ENCODE results near the gene PSMC5. TPM values are rescaled to one million over a fixed set of nuclear protein-coding genes. Genes with fewer than 3 reads are reported as not detected.

The PSMC5 gene
- total and polyA plus RNA-seq, 2 donors (not counting 3 experiments of a cell fraction or from before 2014, with no cell fraction given) = 179 to 236 TPM

DNA sequence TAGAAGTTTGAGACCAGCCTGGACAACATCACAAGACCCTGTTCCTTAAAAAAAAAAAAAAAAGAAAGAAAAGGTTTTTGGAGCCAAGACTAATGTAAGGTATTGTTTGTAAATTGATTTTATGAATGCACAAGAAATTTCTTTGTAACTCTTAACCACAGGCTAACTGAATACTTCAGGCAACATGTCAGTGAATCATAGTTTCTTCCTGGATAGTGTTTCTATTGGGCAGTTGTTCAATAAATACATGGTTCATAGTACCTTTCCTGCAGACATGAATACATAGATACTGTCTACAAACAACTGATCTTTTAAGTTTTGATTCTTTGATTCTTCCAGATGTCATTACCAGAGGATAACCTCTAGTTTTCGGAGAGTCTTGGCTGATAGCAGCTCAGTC is 41.7 kb upstream of the PSMC5 start:
- Histone ChIP-seq H3K9me3 (replicated peaks; ENCODE audit: control insufficient read depth, insufficient read depth, low read length) (no peaks in the 10 kb centered on the region), H3K27ac (ENCODE audit: insufficient read depth, low read depth, low read length) (no peak overlapping the region), H2AFZ (ENCODE audit: low read depth, low read length) (no peak overlapping the region), H3K4me2 (ENCODE audit: insufficient read depth, low read length) (no peak overlapping the region), H3K4me1 (ENCODE audit: control insufficient read depth, extremely low read depth, insufficient read depth, low read length) (peaks cover 6% of the 10 kb centered on the region), H4K20me1 (replicated peaks; ENCODE audit: control insufficient read depth, extremely low read depth, insufficient read depth, low read length) (peaks cover 10% of the 10 kb centered on the region), H3K27me3 (ENCODE audit: control insufficient read depth in 2 of 2, insufficient read depth in 2 of 2, low read length in 2 of 2) (no peaks in the 10 kb centered on the region), H3K79me2 (ENCODE audit: control insufficient read depth, insufficient read depth, low read length) (peaks cover 75% of the 10 kb centered on the region), H3K9ac (replicated peaks; ENCODE audit: extremely low read depth, insufficient read depth, low read length) (no peak overlapping the region), H3K4me3 (replicated peaks in 1 of 3; ENCODE audit: insufficient read depth in 1 of 3, low read depth in 1 of 3, low read length in 3 of 3) (no peak overlapping the region), H3K36me3 (ENCODE audit: control insufficient read depth in 2 of 2, extremely low read depth in 1 of 2, insufficient read depth in 2 of 2, low read length in 2 of 2) (peaks cover 6 to 12% of the 10 kb centered on the region in 2 experiments), H3K9me1 (replicated peaks; ENCODE audit: control insufficient read depth, extremely low read depth, insufficient read depth, low read length) (no peaks in the 10 kb centered on the region)
- FAIRE-seq (peak; percentile 73), DNase-seq (ENCODE audit: low read depth, low spot score) (peak; percentile 39)
- CTCF ChIA-PET = no interaction called here
- TF ChIP-seq, protein P1, sequence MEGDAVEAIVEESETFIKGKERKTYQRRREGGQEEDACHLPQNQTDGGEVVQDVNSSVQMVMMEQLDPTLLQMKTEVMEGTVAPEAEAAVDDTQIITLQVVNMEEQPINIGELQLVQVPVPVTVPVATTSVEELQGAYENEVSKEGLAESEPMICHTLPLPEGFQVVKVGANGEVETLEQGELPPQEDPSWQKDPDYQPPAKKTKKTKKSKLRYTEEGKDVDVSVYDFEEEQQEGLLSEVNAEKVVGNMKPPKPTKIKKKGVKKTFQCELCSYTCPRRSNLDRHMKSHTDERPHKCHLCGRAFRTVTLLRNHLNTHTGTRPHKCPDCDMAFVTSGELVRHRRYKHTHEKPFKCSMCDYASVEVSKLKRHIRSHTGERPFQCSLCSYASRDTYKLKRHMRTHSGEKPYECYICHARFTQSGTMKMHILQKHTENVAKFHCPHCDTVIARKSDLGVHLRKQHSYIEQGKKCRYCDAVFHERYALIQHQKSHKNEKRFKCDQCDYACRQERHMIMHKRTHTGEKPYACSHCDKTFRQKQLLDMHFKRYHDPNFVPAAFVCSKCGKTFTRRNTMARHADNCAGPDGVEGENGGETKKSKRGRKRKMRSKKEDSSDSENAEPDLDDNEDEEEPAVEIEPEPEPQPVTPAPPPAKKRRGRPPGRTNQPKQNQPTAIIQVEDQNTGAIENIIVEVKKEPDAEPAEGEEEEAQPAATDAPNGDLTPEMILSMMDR (IDR thresholded peaks at IDR 0.05; ENCODE audit: extremely low read depth in 1 of 2, insufficient read depth in 1 of 2, low read depth in 1 of 2, low read length in 2 of 2) = no peak
- TF ChIP-seq EZH2 (IDR thresholded peaks at IDR 0.05; ENCODE audit: borderline replicate concordance, low read depth, low read length, severe bottlenecking) (no peak), FOS (IDR thresholded peaks at IDR 0.05; ENCODE audit: borderline replicate concordance, insufficient read depth, low read length) (peak; percentile 37), POLR2A (IDR thresholded peaks at IDR 0.05; ENCODE audit: low read depth, low read length) (no peak)
- POLR2A ChIA-PET = no interaction called here
- BruUV-seq (replicated peaks) = no TSS peak
- dilution Hi-C loops (cut with MboI; ENCODE audit: extremely low pct_ligation_motif_present, low sequenced_read_pairs) (no loop called here), intact Hi-C loops (cut with micrococcal nuclease) (loop anchor here (1.0 kb wide), 1 partner anchor 262 kb away; the partner anchor contains the start of gene KCNH6)

- H3K27ac ChIP-seq (ENCODE audit: insufficient read depth, low read depth, low read length) = no peak overlapping the region
- BruUV-seq (replicated peaks) = no TSS peak
- DNase-seq (ENCODE audit: low read depth, low spot score) = no peak
These were observed 41.1 kb upstream of the PSMC5 start for GRCh38 chr17:63786117-63786516.

More at GRCh38 chr17:63786117-63786516, 41.1 kb upstream of the PSMC5 start:
- peaks cover 6 to 12% of the 10 kb centered on the region in 2 experiments for H3K36me3 ChIP-seq (ENCODE audit: control insufficient read depth in 2 of 2, extremely low read depth in 1 of 2, insufficient read depth in 2 of 2, low read length in 2 of 2)
- no peaks in the 10 kb centered on the region for H3K9me1 ChIP-seq (replicated peaks; ENCODE audit: control insufficient read depth, extremely low read depth, insufficient read depth, low read length)
- H2AFZ ChIP-seq (ENCODE audit: low read depth, low read length) = no peak overlapping the region
- H3K9ac ChIP-seq (replicated peaks; ENCODE audit: extremely low read depth, insufficient read depth, low read length) = no peak overlapping the region
- H4K20me1 ChIP-seq (replicated peaks; ENCODE audit: control insufficient read depth, extremely low read depth, insufficient read depth, low read length) = peaks cover 10% of the 10 kb centered on the region
- POLR2A ChIA-PET = no interaction called here
- no peak overlapping the region for H3K4me2 ChIP-seq (ENCODE audit: insufficient read depth, low read length)
- CTCF ChIA-PET = interaction anchor here (0.6 to 1.3 kb wide), 2 partner anchors 88 to 360 kb away, joined by 3 to 5 read pairs; no protein-coding TSS in a partner anchor
- TF ChIP-seq MYC (IDR thresholded peaks at IDR 0.05; ENCODE audit: low read depth, low read length) = no peak
- no peak for TF ChIP-seq EZH2 (IDR thresholded peaks at IDR 0.05; ENCODE audit: borderline replicate concordance, low read depth, low read length, severe bottlenecking)
- TF ChIP-seq, protein P1 (IDR thresholded peaks at IDR 0.05; ENCODE audit: extremely low read depth in 1 of 2, insufficient read depth in 1 of 2, low read depth in 1 of 2, low read length in 2 of 2) = no peak
- no peak for TF ChIP-seq MAX (IDR thresholded peaks at IDR 0.05; ENCODE audit: insufficient read depth, insufficient read length)
- no peak for TF ChIP-seq FOS (IDR thresholded peaks at IDR 0.05; ENCODE audit: borderline replicate concordance, insufficient read depth, low read length)
- no peak for TF ChIP-seq GATA2 (IDR thresholded peaks at IDR 0.05; ENCODE audit: insufficient read depth, insufficient read length, low read depth, low read length)
- TF ChIP-seq POLR2AphosphoS5 (IDR thresholded peaks at IDR 0.05; ENCODE audit: insufficient read depth, low read depth, low read length) = no peak
- no peak for TF ChIP-seq JUN (IDR thresholded peaks at IDR 0.05; ENCODE audit: borderline replicate concordance, insufficient read depth, insufficient read length, low read depth)
- no peak for TF ChIP-seq POLR2A (IDR thresholded peaks at IDR 0.05; ENCODE audit: low read depth, low read length)
- H3K4me3 ChIP-seq (replicated peaks in 1 of 3; ENCODE audit: insufficient read depth in 1 of 3, low read depth in 1 of 3, low read length in 3 of 3) = no peak overlapping the region
- H3K79me2 ChIP-seq (ENCODE audit: control insufficient read depth, insufficient read depth, low read length) = peaks cover 73% of the 10 kb centered on the region
- dilution Hi-C loops (cut with MboI; ENCODE audit: extremely low pct_ligation_motif_present, low sequenced_read_pairs) (no loop called here), intact Hi-C loops (cut with micrococcal nuclease) (no loop called here)
- H3K27me3 ChIP-seq (ENCODE audit: control insufficient read depth in 2 of 2, insufficient read depth in 2 of 2, low read length in 2 of 2) = no peaks in the 10 kb centered on the region
- H3K4me1 ChIP-seq (ENCODE audit: control insufficient read depth, extremely low read depth, insufficient read depth, low read length) = peaks cover 4% of the 10 kb centered on the region
- FAIRE-seq = peak; percentile 37
- H3K9me3 ChIP-seq (replicated peaks; ENCODE audit: control insufficient read depth, insufficient read depth, low read length) = no peaks in the 10 kb centered on the region
